Measurements from ENCODE around the gene SYNGR3. TPM values are rescaled to one million over a fixed set of nuclear protein-coding genes. Genes with fewer than 3 reads are reported as not detected.
"Not testable (repeated sequence)": the region's sequence is repeated elsewhere in the genome, so short reads cannot be mapped to it uniquely, and the experiment has no call there.

SYNGR3 gene
- polyA plus RNA-seq, 3 donors = 0.20 to 0.29 TPM; not detected in 1

DNA sequence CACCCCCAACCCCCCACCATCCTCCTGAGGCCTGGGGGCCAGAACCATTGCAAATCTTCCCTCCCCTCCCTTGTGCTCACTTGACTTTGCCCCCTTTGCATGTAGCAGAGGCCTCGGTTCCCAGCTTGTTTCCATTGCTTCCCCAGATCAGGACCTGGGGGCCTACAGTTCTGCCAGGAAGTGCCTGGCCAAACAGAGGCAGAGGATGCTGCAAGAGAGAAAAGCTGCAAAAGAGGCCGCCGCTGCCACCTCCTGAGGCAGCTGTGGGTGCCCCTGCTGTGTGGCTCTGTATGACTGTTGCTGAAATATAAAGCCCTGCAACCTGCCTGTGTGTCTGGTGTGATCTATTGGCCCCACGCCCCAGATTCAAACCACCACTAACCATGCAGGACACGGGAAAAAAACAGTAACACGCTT lies 28.1 kb upstream of the SYNGR3 start:
- no peaks in the 10 kb centered on the region for H3K9me3 ChIP-seq (replicated peaks in 1 of 2; ENCODE audit: control insufficient read depth in 1 of 2, insufficient read depth in 1 of 2, low read length in 2 of 2)
- H3K27me3 ChIP-seq (ENCODE audit: control insufficient read depth in 2 of 2, insufficient read depth in 2 of 2, low read length in 2 of 2) = no peaks in the 10 kb centered on the region
- peaks cover 52% of the 10 kb centered on the region for H3K79me2 ChIP-seq (ENCODE audit: insufficient read depth, low read length)
- H3K4me3 ChIP-seq (replicated peaks in 1 of 3; ENCODE audit: low read depth in 2 of 3, low read length in 3 of 3) = no peak overlapping the region
- 44% methylated on average over 1 of the region's 6 CpGs for WGBS (ENCODE audit: insufficient coverage)
- Mint-ChIP-seq H3K27ac (no peak overlapping the region), H3K36me3 (peaks cover 24 to 30% of the 10 kb centered on the region in 2 donors), H3K9me3 (peaks cover 0 to 8% (median 0%) of the 10 kb centered on the region in 7 donors), H3K27me3 (ENCODE audit: low read depth in 3 of 3) (peaks cover 5 to 22% (median 18%) of the 10 kb centered on the region in 3 donors), H3K4me3 (no peak overlapping the region), H3K4me1 (peaks cover 45% of the 10 kb centered on the region)
- H3K36me3 ChIP-seq (replicated peaks in 1 of 2; ENCODE audit: control insufficient read depth in 1 of 2, insufficient read depth in 2 of 2, low read length in 2 of 2) = peaks cover 21% of the 10 kb centered on the region in 2 donors
- H3K27ac ChIP-seq (ENCODE audit: low read depth in 1 of 2, low read length in 2 of 2) = no peak overlapping the region
- H3K4me2 ChIP-seq (replicated peaks; ENCODE audit: extremely low read depth, low read length, poor library complexity, severe bottlenecking) = no peak overlapping the region
- DNase-seq = no peak
- TF ChIP-seq, protein P1, sequence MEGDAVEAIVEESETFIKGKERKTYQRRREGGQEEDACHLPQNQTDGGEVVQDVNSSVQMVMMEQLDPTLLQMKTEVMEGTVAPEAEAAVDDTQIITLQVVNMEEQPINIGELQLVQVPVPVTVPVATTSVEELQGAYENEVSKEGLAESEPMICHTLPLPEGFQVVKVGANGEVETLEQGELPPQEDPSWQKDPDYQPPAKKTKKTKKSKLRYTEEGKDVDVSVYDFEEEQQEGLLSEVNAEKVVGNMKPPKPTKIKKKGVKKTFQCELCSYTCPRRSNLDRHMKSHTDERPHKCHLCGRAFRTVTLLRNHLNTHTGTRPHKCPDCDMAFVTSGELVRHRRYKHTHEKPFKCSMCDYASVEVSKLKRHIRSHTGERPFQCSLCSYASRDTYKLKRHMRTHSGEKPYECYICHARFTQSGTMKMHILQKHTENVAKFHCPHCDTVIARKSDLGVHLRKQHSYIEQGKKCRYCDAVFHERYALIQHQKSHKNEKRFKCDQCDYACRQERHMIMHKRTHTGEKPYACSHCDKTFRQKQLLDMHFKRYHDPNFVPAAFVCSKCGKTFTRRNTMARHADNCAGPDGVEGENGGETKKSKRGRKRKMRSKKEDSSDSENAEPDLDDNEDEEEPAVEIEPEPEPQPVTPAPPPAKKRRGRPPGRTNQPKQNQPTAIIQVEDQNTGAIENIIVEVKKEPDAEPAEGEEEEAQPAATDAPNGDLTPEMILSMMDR (IDR thresholded peaks at IDR 0.05) = no peak
- peaks cover 35% of the 10 kb centered on the region for H4K20me1 ChIP-seq (ENCODE audit: insufficient read depth, low read length)
- peaks cover 39 to 53% of the 10 kb centered on the region in 2 donors for H3K4me1 ChIP-seq (ENCODE audit: control insufficient read depth in 1 of 2, insufficient read depth in 2 of 2, low read length in 2 of 2)
- intact Hi-C loops (cut with micrococcal nuclease) = no loop called here
- no peak overlapping the region for H3K9ac ChIP-seq (ENCODE audit: insufficient read depth, low read length, poor library complexity, severe bottlenecking)
- no peak overlapping the region for H2AFZ ChIP-seq (ENCODE audit: insufficient read depth, low read depth, low read length, poor library complexity, severe bottlenecking)

- intact Hi-C loops (cut with micrococcal nuclease); H3K4me3 ChIP-seq (replicated peaks in 1 of 3; ENCODE audit: low read depth in 2 of 3, low read length in 3 of 3); H3K9me3 Mint-ChIP-seq; DNase-seq; H2AFZ ChIP-seq (ENCODE audit: insufficient read depth, low read depth, low read length, poor library complexity, severe bottlenecking); H3K9me3 ChIP-seq (replicated peaks in 1 of 2; ENCODE audit: control insufficient read depth in 1 of 2, insufficient read depth in 1 of 2, low read length in 2 of 2); H3K27ac ChIP-seq (ENCODE audit: low read depth in 1 of 2, low read length in 2 of 2); H3K27me3 ChIP-seq (ENCODE audit: control insufficient read depth in 2 of 2, insufficient read depth in 2 of 2, low read length in 2 of 2); H3K9ac ChIP-seq (ENCODE audit: insufficient read depth, low read length, poor library complexity, severe bottlenecking); H3K4me2 ChIP-seq (replicated peaks; ENCODE audit: extremely low read depth, low read length, poor library complexity, severe bottlenecking): not testable (repeated sequence)
- Mint-ChIP-seq H3K27me3 (ENCODE audit: low read depth in 3 of 3) (peaks cover under 1 to 14% (median 11%) of the 10 kb centered on the region in 3 donors), H3K36me3 (peaks cover 24 to 30% of the 10 kb centered on the region in 2 donors), H3K27ac (peak overlapping the region in 2 of 7 donors; percentile 66 to 71), H3K4me3 (peak overlapping the region in 1 of 2 donors; percentile 66), H3K4me1 (peaks cover 45% of the 10 kb centered on the region)
- peaks cover 39 to 53% of the 10 kb centered on the region in 2 donors for H3K4me1 ChIP-seq (ENCODE audit: control insufficient read depth in 1 of 2, insufficient read depth in 2 of 2, low read length in 2 of 2)
- 85% methylated on average over 26 of the region's 37 CpGs for WGBS (ENCODE audit: insufficient coverage)
- H3K79me2 ChIP-seq (ENCODE audit: insufficient read depth, low read length) = peaks cover 52% of the 10 kb centered on the region
- H3K36me3 ChIP-seq (replicated peaks in 1 of 2; ENCODE audit: control insufficient read depth in 1 of 2, insufficient read depth in 2 of 2, low read length in 2 of 2) = peaks cover 21% of the 10 kb centered on the region in 2 donors
- peaks cover 35% of the 10 kb centered on the region for H4K20me1 ChIP-seq (ENCODE audit: insufficient read depth, low read length)
Observed at GRCh38 chr16:1962161-1963153, 27.3 kb upstream of the SYNGR3 start.

Measured in CD14-positive monocyte (primary cell).